NCI-H2196 (cell line): ENCODE results near the gene CASP7.
"Not testable (repeated sequence)": the region's sequence is repeated elsewhere in the genome, so short reads cannot be mapped to it uniquely, and the experiment has no call there.

Experiments used
- DNase-seq: peaks from one replicate; lab custom pipeline; 2025; ENCODE audit not compliant: unreplicated experiment; lab: John Stamatoyannopoulos, UW

The CASP7 gene

DNA sequence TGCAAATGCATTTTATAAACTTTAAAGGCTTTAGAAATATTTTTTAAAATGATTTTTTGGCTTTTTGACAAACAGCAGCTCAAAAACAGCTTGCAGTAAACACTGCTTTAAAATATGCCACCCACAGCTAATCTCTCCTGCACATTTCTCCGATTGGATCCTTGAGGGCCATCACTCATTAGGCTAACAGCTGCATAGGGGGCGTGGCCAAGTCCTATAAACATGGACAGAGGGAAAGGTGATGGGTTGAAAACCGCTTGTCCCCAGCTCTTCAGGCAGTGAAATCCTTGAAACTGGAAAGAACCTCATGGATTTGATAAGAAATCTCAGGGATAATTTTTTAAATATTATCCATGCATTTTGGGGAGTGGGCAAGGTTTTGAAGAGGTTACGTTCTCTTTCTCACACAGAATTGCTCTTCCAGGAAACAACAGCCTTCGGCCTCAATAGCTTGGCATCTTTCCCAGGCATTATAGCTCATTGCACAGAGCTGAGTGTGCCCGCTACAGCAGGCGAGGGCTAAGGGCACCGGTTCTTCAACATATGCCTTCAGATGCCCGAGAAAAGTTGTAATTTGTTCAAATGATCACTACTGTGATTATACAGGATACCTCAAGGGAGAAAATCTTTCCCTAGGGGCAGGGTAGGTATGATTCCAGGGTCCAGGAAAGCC is 73.4 kb downstream of the CASP7 start:
- DNase-seq: no peak

DNA sequence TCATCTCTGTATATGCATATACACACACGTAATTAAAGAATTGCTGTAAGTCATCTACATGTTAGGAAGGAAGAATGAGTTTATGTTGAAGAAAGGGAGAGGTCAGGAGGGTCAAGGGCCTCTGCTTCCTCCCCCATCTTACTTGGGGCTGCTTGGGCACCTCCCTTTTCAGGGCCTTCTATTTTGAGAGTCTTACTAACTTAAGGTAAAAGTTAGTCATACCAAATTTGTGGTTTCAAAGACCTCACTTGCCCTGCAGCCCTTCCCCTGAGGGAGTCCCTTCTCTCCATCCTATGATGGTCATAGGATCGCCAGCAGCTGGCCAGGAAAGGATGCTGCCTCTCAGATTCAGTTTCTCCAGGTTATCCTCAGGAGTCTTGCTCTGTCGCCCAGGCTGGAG is 74.4 kb downstream of the CASP7 start:
- DNase-seq: no peak

DNA sequence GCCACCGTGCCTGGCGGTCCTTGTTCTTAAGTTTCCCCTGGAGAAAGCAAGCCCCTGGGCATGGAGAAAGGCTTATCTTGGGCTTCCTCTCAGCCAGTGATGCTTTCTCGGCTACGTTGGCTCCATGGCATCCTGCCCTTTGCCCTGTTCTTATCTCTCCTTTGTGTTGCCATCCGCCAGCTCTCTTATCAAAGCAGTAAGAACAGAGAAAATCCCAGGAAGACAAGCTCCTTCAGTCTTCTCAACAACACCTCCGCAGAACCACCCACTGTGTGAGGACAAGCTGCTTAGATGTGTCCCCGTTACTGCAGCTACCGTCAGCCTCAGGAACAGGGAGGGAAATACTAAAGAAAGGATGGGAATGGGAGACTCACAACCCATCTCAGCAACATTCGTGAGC is 75.1 kb downstream of the CASP7 start:
- no peak for DNase-seq

DNA sequence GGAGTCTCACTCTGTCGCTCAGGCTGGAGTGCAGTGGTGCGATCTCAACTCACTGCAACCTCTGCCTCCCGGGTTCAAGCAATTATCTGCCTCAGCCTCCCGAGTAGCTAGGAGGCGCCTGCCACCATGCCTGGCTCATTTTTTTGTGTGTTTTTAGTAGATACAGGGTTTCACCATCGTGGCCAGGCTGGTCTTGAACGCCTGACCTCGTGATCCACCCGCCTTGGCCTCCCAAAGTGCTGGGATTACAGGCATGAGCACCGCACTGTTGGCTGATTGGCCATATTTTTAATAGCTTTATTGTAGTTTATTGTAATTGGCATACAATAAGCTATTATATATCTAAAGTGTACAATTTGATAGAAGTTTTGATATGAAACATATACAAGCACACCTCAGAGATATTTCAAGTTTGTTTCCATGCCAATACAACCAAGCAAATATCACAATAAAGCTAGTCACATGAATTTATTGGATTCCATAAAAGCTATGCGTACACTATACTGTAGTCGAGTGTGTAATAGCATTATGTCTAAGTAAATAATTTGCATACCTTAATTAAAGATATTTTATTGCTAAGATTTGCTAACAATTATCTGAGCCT is 77.3 kb downstream of the CASP7 start:
- no peak for DNase-seq

DNA sequence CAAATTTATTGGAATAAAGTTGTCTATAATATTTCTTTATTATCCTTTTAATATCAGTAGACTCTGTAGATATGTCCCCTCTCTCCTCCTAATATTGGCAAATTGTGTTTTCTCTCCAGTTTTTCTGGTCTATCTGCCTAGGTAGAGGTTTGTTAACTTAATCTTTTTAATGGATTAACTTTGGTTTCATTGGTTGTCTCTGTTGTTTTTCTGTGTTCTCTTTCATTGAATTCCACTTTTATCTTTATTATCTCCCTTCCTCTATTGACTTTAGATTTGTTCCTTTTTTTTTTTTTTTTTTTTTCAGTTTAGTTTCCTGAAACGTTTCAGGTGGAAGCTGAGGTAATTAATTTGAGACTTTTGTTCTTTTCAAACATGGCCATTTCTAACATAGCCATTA is 82.4 kb downstream of the CASP7 start:
- DNase-seq: no peak

DNA sequence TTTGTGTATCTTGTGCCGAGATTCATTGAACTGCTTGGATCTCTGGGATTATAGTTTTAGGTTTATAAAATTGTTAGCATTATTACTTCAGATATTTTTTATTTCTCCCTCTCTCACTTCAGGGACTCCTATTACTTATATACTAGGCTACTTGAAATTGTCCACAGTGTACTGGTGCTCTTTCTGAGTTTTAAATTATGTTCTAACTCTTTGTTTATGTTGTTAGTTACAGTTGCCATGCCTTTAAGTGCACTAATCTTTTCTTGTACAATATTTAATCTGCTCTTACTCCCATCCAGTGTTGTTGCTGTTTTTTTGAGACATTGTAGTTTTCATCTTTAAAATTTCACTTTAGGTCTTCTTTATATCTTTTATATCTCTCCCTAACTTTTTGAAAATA is 84.9 kb downstream of the CASP7 start:
- no peak for DNase-seq

DNA sequence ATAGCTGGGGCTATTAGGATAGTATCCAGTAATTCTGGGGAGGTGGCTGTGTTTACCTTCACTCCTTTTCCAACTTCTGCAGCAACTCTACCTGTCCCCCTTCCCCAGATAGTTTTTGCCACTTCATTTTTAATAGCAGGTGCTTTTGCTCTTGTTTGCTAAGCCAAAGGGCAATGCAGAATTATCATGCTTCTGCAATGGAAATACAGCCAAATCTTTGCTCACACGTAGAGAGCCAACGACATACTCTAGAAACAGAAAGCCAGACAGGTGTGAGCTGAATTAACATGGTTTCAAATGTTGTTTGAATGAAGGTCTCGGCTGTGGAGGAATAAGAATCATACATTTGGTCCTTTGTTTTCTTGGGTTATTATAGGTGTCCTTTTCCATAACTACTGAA is 86.2 kb downstream of the CASP7 start:
- DNase-seq: no peak

DNA sequence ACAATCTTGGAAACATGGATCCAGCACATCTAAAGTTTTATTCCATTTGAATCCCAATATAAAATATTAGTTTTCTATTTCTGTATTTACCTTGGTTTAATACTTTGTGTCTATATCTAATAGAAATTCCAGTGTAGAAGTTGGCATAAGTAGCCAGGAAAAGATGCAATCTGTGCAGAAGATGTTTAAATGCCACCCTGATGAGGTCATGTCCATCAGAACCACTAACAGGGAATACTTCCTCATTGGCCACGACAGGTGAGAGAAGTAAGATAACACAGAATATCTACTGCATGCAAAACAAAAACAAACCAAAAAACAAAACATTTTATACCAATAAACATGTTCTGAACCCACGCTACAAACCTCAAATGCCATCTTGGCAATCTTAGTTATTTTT is 87.5 kb downstream of the CASP7 start:
- DNase-seq: no peak

DNA sequence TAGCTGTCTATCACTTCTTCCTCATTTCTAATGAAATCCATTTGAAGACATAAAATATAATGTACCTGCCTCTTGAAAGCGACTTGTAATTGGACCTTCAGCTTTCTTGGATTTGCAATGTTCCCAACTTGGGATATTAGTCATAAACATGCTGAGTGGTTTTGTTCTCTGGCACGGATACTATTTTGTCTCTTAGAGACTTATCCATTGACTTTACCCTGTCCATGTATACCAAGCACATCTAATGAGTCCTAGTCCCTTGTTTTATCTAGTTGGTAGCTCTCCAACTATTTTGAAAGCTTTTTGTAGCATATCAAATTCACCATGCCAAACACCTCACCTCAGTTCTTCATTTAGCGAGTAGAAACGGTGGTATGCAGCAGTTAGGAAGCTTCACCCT is 90.6 kb downstream of the CASP7 start:
- DNase-seq: no peak

DNA sequence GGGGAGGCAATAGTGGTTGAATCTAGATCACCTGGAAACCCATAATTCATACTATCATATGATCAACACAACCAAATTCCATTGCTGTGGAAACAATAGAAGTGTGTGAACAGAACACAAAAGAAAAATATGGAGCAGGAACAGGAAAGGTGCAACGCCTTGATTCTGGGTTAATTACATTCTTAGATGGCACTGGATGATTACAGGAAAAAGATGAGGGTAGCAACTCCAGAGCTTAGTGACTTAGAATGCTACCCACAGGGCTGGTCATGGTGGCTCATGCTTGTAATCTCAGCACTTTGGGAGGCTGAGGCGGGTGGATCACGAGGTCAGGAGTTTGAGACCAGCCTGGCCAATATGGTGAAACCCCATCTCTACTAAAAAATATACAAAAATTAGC is 91.4 kb downstream of the CASP7 start:
- DNase-seq: not testable (repeated sequence)

DNA sequence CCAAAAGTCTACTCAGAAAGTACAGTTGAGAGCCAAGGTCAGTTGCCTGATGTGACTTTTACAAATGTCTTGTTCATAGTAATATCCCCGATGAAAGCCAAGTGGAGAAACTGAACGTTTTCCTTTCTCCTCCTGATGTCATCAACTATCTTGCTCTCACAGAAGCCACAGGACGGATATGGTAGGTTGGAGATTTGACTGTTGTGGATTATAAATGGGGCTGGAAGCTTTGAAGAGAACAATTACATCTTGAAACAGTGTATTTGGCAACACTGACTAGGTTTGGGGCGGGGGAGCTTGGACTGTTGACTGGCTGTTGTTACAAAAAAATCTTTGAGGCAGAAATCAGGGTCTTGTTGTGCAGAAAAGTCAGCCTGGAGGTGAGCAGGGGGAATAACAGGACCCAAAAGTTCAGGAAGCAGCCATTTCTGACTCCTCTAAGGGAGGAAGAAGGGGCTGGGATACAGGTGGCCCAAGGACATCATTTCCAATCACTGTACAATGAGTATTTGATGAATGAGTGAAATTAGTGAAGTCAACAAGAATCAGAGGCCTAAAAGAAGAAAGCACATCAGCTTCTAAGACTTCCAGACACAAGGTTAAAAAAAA is 96.1 kb downstream of the CASP7 start:
- no peak for DNase-seq

DNA sequence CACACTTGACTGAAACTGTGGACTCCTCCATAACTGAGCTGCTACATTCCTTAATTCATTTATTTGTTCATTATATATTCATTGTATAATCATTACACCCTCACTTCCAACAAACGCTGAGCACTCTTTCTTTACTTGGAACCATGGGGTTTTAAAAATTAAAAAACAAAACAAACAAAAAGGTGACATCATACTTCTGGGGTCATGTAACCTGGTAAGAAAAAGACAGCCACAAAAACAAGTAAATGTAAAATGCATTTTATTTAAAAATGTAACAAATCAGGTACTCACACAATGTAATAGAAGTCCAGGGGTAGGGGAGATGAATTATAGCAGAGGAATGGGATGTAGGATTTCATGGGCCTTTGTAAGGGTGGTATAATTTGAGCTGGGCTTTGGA is 96.8 kb downstream of the CASP7 start:
- no peak for DNase-seq
